Stimulated activated CD8-positive, alpha-beta memory T cell treated with anti-CD3 and anti-CD28 coated beads, Interleukin-4, amount 100 ng/mL, for 4 hours (primary cell): ENCODE measurements around the gene UQCC3.
A peak's percentile ranks its signal among the peaks of the same experiment; 100 is the strongest.
"Not testable (repeated sequence)": the region's sequence is repeated elsewhere in the genome, so short reads cannot be mapped to it uniquely, and the experiment has no call there.

Experiments used
- DNase-seq, 2 donors: peaks; one replicate each; pipeline ENCODE4 v3.0.0-alpha.2; 2020; ENCODE audit warnings: low read depth in 2 of 2, low spot score in 1 of 2

Gene UQCC3

GRCh38 chr11:62671608-62672389 is at the start of gene UQCC3, which contains the start of gene LBHD1:
Gene UQCC3, plus strand, starts transcription at chr11:62671673. Its CDS starts 73 bp downstream, at chr11:62671746.
Gene LBHD1, minus strand, starts transcription at chr11:62672267. Its CDS starts 2,236 bp downstream, at chr11:62670031.
- peak; percentile 53 to 67 for DNase-seq

DNA sequence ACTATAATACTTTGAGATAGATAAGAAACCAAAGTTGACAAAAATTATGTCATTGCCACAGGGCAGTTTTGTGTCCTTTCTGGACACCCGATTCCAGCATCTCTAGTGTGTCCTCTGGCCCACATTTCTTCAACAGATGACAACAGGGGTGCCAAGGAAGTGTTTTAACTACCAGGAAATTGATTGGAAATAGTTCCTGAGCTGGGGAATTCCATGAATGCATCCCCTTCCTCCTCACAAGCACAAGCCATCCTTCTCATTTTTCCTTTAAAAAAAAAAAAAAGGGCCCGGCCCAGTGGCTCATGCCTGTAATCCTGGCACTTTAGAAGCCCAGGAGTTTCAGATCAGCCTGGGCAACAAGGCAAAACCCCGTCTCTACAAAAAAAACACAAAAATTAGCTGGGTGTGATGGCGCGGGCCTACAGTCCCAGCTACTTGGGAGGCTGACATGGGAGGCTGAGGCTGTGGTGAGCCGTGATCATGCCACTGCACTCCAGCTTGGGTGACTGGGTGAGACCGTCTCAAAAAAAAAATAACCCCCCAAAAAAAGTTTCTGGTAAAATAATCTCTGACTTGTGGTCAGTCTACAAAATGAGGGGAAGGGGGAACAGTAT is 48.9 kb upstream of the UQCC3 start:
- no peak for DNase-seq

DNA sequence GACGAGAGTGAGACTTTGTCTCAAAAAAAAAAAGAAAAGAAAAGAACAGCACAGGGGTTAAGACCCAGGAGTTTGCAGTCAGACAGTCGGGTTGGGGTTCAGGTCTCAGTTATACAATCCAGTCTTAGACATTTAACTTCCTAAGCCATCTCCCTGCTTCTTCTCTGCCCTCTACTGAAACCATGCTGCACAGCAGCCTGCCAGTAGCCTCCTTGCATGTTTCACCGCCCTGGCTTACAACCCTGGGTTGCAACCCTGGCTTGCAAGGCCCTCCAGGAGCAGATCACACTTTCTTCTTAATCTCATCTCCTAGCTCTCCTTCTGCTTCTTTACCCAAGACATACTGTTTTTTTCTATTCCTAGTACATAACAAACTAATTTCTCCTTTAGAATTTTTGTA is 43.8 kb upstream of the UQCC3 start:
- DNase-seq: no peak

DNA sequence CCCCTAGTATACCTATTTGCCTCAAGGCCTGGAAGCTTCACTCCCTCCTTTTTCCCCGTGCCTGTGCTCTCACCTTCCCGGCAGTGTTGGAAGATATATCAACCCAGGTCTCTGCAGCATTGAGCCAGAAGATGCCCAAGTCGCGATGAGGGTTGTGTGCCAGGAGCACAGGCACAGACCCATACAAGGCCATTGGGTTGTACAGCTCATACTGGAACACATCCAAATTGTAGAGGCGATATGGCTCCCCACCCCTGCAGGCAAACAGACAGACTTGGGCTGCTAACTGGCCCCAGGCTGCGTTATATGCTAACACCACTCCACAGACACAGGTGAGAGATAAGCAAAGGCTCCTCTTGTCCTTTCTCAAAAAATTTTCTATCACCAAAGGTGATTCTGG is 39.0 kb upstream of the UQCC3 start:
- no peak for DNase-seq

GRCh38 chr11:62644220-62644619 is 27.3 kb upstream of the UQCC3 start:
- no peak for DNase-seq

DNA sequence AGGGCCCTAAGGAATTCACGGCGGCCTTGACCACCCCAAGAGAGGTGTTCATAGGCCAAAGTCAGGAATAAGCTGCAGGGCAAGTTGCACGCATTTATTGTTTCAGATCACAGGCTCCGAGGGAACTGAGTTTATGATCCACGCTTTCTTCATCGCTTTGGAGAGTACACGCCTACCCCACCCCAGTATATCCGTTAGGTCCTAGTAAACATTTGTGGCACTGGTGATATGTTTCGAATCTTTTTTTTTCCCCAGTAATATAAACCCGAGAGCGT is 25.9 kb upstream of the UQCC3 start:
- no peak for DNase-seq

DNA sequence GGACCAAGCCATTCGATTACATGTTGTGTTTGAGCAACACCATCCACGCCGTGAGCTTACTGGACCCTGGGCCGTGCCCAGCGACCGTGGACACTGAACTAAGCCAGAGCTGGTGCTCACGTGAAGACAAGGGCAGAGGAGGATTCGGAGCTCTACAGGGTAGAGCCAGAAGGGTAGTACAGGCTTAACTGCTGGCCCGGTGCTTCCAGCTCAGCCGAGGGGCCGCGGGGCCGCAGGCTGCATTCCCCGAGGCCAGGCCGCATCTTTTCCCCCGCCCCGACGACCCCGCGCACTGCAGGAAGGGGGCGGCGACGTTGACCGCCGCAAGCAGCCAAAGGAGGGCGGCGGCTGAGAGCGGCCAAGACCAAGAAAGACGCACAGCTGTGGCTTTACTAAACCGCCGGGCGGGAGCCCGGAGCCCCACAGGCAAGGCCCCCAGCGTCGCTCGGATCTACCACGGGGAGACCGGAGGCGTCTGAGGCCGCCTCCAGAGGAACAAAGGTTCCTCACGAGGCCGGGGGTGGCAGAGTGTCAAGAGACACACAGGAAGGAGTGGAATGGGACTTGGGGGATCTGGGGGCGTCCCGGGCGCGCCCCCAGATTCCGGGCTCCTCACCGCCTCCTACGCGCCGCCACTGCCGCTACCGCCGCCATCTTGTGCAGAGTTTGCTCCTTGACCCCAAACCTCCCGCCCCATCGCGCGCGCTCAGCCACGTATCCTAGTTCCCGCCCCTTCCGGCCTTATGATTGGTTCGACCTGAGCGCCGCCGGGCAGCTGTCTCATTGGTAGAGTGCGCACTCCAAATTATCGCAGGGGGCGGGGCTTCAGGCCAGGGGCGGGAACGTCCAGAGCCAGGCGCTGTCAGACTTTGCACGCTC is 25.3 kb upstream of the UQCC3 start, which contains the start of gene GANAB:
Gene GANAB, minus strand, starts transcription at position 668 of the 879 bp plus-strand sequence. Its CDS starts 14 bp downstream, at position 654.
- peak; percentile 98 to 99 for DNase-seq

DNA sequence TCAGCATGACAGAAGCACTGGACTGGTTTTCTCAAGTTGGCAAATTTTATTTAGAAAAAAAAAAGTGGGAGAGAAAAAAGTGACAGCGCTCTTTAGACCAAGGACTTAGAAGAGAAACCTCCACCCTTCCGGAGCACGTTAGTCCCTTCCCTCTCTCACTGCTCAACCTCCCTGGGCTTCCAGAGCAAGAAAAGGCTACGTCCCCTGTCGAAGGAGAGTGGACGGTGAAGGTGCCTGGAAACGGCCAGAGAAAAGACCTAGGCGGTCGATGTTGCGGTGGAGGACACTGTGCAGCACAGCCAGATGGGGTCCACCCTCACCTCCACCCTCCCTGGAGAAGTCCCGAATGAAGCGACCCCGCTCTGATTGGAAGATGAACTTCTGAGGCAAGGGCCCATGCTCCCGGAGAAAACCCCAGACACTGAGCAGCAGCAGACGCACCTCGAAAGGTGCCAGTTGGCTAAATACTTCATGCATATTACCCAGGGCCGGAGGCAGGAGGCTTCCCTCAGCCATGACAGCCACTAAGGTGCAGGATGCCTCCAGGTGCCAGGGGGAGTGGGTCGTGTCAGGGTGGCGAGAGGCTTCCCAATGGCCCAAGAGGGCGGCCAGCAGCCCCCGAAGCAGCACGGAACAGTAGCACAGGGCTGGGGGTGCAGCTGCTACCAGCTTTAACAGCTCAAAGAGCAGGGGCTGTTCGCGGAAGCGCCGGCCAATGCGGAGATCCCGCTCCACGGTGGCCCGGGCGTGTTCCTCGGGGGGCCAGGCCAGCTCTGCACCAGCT is 24.5 kb upstream of the UQCC3 start:
- DNase-seq: no peak

GRCh38 chr11:62647609-62648005 is 23.9 kb upstream of the UQCC3 start:
- no peak for DNase-seq

DNA sequence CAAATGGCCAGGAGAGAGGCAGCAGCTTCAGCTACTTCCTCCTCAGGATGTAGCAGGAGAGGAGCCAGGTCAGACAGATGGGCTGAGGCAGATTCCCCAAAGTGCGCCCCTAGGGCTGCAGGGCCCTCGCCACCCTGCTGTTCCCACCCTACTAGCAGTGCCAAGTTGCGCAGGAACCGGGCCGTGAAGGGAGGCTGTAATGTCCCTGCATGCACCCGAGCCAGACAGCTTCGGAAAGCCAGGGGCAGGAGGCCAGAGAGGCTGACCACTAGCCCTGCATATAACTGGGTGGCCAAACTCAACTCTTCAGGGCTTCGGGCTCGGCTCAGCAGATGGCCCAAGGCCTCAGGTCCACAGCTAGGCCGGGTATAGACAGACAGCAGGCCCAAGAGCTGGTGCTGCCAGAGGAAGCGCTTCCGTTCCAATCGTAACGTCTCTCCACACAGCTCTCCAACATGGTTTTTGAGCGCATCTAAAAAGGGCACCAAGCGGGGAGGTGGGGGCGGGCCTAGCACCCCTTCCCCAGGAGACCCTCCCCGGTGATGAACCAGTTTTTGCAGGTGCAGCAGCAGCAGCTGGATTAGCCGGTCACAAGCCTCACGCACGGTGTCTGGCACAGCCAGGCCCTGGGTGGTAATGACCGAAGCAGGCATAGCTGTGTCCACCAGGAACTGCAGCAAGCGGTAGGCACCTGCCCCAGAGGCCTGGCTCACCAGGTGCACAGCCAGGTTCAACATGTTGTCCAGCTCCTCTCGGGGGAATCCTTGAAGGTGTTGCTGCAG is 23.1 kb upstream of the UQCC3 start:
- DNase-seq: no peak

GRCh38 chr11:62648967-62649364 is 22.5 kb upstream of the UQCC3 start:
- DNase-seq: no peak

DNA sequence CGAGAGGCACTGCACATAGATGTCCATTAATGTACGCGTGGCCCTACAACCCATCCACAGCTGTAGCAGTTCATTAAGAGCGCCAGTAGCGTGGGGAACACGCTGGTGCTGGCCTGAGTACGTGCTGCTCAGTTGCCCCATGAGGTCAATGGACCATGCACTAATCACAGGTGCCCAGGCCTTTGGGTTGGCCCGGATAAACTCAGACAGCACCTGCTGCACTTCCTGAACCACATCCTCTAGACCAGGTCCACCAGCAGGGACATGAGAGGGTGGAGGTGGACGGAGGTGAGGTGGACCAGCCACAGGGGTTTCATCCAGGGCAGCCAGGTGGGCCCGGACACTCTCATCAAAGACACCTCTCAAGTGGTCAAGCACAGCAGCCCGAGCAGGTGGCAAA is 22.0 kb upstream of the UQCC3 start:
- DNase-seq: no peak

- not testable (repeated sequence) for DNase-seq
Observed at GRCh38 chr11:62650283-62650682, 21.2 kb upstream of the UQCC3 start.

DNA sequence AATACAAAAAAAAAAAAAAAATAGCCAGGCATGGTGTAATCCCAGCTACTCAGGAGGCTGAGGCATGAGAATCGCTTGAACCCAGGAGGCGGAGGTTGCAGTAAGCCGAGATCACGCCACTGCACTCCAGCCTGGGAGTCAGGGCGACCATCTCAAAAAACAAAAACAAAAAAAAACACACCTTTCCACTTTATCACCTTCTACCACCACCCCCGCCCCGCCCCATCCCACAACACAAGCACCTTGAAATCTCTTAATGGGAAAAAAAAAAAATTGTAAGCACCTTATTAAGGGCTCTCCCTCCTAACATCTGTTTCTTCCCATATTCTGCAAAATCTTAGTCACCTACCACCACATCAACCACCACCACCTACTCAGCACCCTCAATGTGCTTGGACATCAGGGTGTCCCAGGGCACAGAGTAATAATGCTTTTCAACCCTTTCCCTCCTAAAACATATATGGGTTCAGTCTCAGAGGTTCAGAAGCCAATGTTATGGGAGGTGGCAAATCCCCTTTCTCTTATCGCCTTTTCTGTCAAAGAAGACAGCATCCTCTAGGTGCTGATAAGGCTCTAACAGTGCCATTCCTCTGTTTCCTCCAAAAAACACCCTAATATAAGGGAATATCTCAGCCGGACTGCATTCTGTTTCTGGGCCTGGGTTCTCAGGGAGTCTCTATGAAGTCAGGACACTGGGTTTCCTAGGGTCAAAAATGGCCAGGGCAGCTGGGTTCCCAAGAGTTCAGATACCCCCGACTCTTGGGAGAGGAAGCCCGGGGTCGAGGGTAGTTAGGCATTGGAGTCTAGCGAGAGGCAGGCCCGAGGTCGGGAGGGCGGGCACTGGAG is 19.1 kb upstream of the UQCC3 start:
- no peak for DNase-seq

DNA sequence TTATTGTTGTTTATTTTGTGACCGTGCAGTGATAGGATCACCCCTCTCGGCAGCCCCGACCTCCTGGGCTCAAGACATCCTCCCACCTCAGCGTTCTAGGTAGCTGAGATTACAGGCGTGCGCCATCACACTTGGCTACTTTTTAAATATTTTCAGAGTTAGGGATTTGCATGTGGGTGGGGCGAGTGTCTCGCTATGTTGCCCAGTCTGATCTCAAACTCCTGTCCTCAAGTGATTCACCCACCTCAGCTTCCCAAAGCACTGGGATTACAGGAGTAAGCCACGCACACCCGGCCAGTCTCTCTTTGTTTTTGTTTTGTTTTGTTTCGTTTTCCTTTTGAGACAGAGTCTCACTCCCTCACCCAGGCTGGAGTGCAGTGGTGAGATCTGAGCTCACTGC is 17.2 kb upstream of the UQCC3 start:
- no peak for DNase-seq

DNA sequence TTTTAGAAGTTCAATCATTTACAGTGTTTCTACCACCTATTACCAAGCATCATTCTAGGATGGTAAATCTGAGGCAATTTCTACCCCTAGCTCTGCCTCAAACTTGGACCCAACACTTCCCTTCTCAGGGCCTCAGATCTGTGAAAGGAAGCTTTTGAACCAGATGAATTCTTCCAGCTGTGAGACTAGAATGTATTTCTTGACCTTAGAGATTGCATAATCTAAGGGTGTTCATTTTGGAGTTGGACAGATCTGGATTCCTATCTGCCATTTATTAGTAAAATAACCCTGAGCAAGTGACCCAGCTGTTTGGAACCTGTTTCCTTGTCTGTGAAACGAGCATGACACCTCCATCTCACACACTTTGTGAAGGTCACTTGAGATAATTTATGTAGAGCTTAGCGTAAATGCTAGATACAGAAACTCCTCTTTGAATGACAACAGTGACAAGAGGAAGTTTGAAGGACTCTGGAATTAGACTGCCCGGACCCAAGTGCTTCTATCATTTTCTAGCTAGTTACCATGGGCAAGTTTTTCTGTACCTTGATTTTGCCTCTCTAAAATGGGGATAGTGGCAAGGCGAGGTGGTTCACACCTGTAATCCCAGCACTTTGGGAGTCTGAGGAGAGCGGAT is 14.6 kb upstream of the UQCC3 start:
- no peak for DNase-seq

DNA sequence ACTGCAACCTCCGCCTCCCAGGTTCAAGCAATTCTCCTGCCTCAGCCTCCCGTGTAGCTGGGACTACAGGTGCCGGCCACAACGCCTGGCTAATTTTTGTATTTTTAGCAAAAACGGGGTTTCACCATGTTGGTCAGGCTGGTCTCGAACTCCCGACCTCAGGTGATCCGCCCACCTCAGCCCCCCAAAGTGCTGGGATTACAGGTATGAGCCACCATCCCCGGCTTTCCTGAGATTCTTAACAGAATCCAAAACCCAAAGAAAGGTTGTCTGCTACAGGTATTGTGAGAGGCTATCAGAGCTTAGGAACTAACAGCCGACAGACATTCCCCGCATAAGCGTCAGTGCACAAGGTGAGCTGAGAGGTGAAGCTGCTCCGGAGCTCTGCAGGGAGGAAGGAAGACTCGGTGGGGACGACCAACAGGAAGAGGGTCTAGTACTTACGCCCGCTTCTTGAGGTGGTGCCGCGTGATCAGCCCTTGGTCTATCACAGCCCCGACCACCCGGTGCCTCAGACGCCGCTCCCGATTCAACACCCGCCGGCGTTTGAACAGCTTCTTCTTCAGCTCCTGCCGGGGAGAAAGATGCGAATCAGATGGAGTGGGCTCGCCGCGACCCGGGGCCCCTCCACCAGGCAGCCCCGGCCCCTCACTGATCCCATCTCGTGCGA is 6.9 kb upstream of the UQCC3 start:
- no peak for DNase-seq

GRCh38 chr11:62665075-62665598 is 6.3 kb upstream of the UQCC3 start, which contains the start of the genes C11orf98 and CSKMT:
Gene C11orf98, minus strand, starts transcription at chr11:62665210. Its CDS starts 41 bp downstream, at chr11:62665169.
Gene CSKMT, plus strand, starts transcription at chr11:62665312. Its CDS starts 568 bp downstream, at chr11:62665880.
- DNase-seq: peak; percentile 91 to 92
